Spleen (tissue), 7 donors: ENCODE data around the gene RAET1L.
A peak's percentile ranks its signal among the peaks of the same experiment; 100 is the strongest.

Experiments
- CTCF ChIP-seq, 11 experiments: fragments of 200-600 bp in 7 of 11; fragments of 450-650 bp in 4 of 11; sonication (generic) in 4 of 11; IDR thresholded peaks in 8 of 11; conservative IDR thresholded peaks in 3 of 11; 1 replicate in 7 of 11; 2 replicates in 4 of 11; pipeline versions ENCODE4 v1.4.0 to v1.8.0; 2016 to 2021; ENCODE audit warnings: antibody characterized with exemption in 11 of 11, inconsistent platforms in 4 of 11, mild to moderate bottlenecking in 1 of 11
- POLR2A ChIP-seq, 3 donors: fragments of 450-650 bp; IDR thresholded peaks; one replicate each; pipeline ENCODE4 v1.5.1; 2017; ENCODE audit warnings: antibody characterized with exemption in 3 of 3, mild to moderate bottlenecking in 1 of 3
- POLR2AphosphoS5 ChIP-seq, 3 donors: sonication (generic); formaldehyde crosslinking; IDR thresholded peaks; one replicate each; pipeline ENCODE4 v1.5.1; 2017; ENCODE audit warnings: antibody characterized with exemption in 3 of 3
- donor health status: DM: no; HTN: no; CAD: no; lungs with moderate emphysema.
- donor health status: DM: no; HTN: no; CAD: no.
- donor health status: DM: no; HTN: no; CAD: no.

- TF ChIP-seq CTCF (IDR thresholded peaks at IDR 0.05 in 8 of 11, conservative IDR thresholded peaks at IDR 0.05 in 3 of 11): peak in 1 of 11 experiments; percentile 32
- no peak for TF ChIP-seq POLR2A (IDR thresholded peaks at IDR 0.05)
- TF ChIP-seq POLR2AphosphoS5 (IDR thresholded peaks at IDR 0.05): peak; percentile 54 to 81 (median 76)
Observed at GRCh38 chr6:150004783-150005717, 20.3 kb downstream of the RAET1L start.
